Right ventricle myocardium inferior (tissue), 1 donor: ENCODE measurements around the gene OR5B3. TPM values are rescaled to one million over a fixed set of nuclear protein-coding genes. Genes with fewer than 3 reads are reported as not detected.

Source experiments
- total RNA-seq: library from RNA; stranded (reverse); fragmentation: NEBNext Ultra II Directional; extraction: Animal tissue kit (Norgen Biotek cat#: 25700); gene quantifications from one replicate; pipeline ENCODE4 v1.2.1, GENCODE V29; 2021
- donor health status: DM: no; HTN: yes; CAD: no; lungs with severe emphysema.

OR5B3 gene
- total RNA-seq, 1 donor from 2014 or later, result not detected

Other genes with a start within 250 kb of the OR5B3 start
- gene OR9Q2, start 217.8 kb downstream of the OR5B3 start, total RNA-seq, result not detected
- not detected for gene OR1S2, start 202.7 kb downstream of the OR5B3 start, total RNA-seq
- not detected for gene OR1S1, start 194.2 kb downstream of the OR5B3 start, total RNA-seq
- not detected for gene OR10Q1, start 178.0 kb downstream of the OR5B3 start, total RNA-seq
- not detected for gene OR10W1, start 138.6 kb downstream of the OR5B3 start, total RNA-seq
- gene OR5B17, start 47.8 kb downstream of the OR5B3 start, total RNA-seq, result not detected
- gene OR5B2, start 21.2 kb upstream of the OR5B3 start, total RNA-seq, result not detected
- not detected for gene OR5B12, start 35.4 kb upstream of the OR5B3 start, total RNA-seq
- gene OR5B21, start 101.2 kb upstream of the OR5B3 start, total RNA-seq, result not detected
- 3.9 TPM for gene LPXN, start 169.0 kb upstream of the OR5B3 start, total RNA-seq
- 61.1 TPM for gene ZFP91, start 172.2 kb upstream of the OR5B3 start, total RNA-seq
- 0.70 TPM for gene CNTF, start 215.8 kb upstream of the OR5B3 start, total RNA-seq